GM12878 (cell line): ENCODE measurements around the gene ELK4. TPM values are rescaled to one million over a fixed set of nuclear protein-coding genes. Genes with fewer than 3 reads are reported as not detected.

Source experiments
- ATAC-seq: fragments of 200-7000 bp; cut with Tn5 transposase; 3 replicates; pipeline ENCODE4 v1.9.1; 2020; ENCODE audit warnings: mild to moderate bottlenecking, moderate library complexity
- BruUV-seq: library from RNA; stranded (reverse); fragments of 400-500 nt; replicated peaks from 2 replicates; lab custom pipeline; 2021; lab: Mats Ljungman, UMichigan
- CTCF ChIA-PET: fragments of 300-600 bp; sonication (Branson Sonifier 250); formaldehyde crosslinking; extraction: SDS; loops from one replicate; lab custom pipeline; 2021; ENCODE audit warnings: inconsistent platforms; lab: Yijun Ruan, JAX
- POLR2A ChIA-PET: fragments of 350-600 bp; formaldehyde crosslinking; extraction: SDS; loops from one replicate; lab custom pipeline; 2021; ENCODE audit warnings: inconsistent platforms; lab: Charles Lee
- RAD21 ChIA-PET: fragments of 300-600 bp; sonication (Branson Sonifier 250); formaldehyde crosslinking; loops from one replicate; lab custom pipeline; 2023; ENCODE audit warnings: antibody characterized with exemption; ENCODE audit not compliant: unreplicated experiment; lab: Charles Lee
- SMC1A ChIA-PET: fragments of 300-600 bp; sonication (Branson Sonifier 250); formaldehyde crosslinking; loops from one replicate; lab custom pipeline; 2023; ENCODE audit not compliant: unreplicated experiment, uncharacterized antibody; lab: Charles Lee
- DNase-seq: peaks from one replicate; pipeline ENCODE4 v3.0.0-alpha.2; 2011; ENCODE audit warnings: low read depth, low spot score
- FAIRE-seq: peaks from 3 replicates; lab custom pipeline; 2011; peaks lifted over from hg19 to GRCh38; lab: Jason Lieb, UNC
- H2AFZ ChIP-seq: 2 replicates; pipeline ENCODE4 v1.6.0; 2011; ENCODE audit warnings: low read depth, low read length, control low read depth; ENCODE audit not compliant: control insufficient read depth
- H3K27ac ChIP-seq: 2 replicates; pipeline ENCODE4 v1.5.1; 2011; ENCODE audit warnings: control low read depth; ENCODE audit not compliant: control insufficient read depth, insufficient read depth
- H3K27me3 ChIP-seq, 2 experiments: replicated peaks in 1 of 2; 2 replicates each; pipeline versions ENCODE4 v1.6.0 to v1.6.1; 2011; ENCODE audit warnings: low read length in 1 of 2; ENCODE audit not compliant: control insufficient read depth in 2 of 2, insufficient read depth in 2 of 2
- H3K36me3 ChIP-seq, 2 experiments: 2 replicates each; pipeline ENCODE4 v1.5.1; 2011; ENCODE audit warnings: low read length in 1 of 2; ENCODE audit not compliant: control insufficient read depth in 2 of 2, insufficient read depth in 2 of 2
- H3K4me1 ChIP-seq: 2 replicates; pipeline ENCODE4 v1.6.1; 2011; ENCODE audit warnings: mild to moderate bottlenecking, low read length, moderate library complexity, mixed read lengths; ENCODE audit not compliant: control insufficient read depth, insufficient read depth
- H3K4me2 ChIP-seq: 2 replicates; pipeline ENCODE4 v1.6.0; 2011; ENCODE audit warnings: control low read depth; ENCODE audit not compliant: control insufficient read depth, insufficient read depth
- H3K4me3 ChIP-seq: fragments of 200-600 bp; sonication (generic); 2 replicates; pipeline ENCODE4 v1.5.1; 2016
- H3K79me2 ChIP-seq: 2 replicates; pipeline ENCODE4 v1.6.0; 2011; ENCODE audit warnings: low read length; ENCODE audit not compliant: control insufficient read depth, insufficient read depth
- H3K9ac ChIP-seq: 2 replicates; pipeline ENCODE4 v1.8.0; 2011; ENCODE audit warnings: low read length, control low read depth, mixed read lengths; ENCODE audit not compliant: control insufficient read depth, insufficient read depth
- H3K9me3 ChIP-seq: replicated peaks from 3 replicates; pipeline ENCODE4 v1.5.1; 2011; ENCODE audit warnings: mild to moderate bottlenecking, low read length; ENCODE audit not compliant: control insufficient read depth, insufficient read depth
- H4K20me1 ChIP-seq: 2 replicates; pipeline ENCODE4 v1.6.0; 2011; ENCODE audit not compliant: control insufficient read depth, insufficient read depth
- E4F1 ChIP-seq: fragments of 450-650 bp; IDR thresholded peaks from 2 replicates; pipeline ENCODE4 v1.6.1; 2018; ENCODE audit warnings: borderline replicate concordance, mild to moderate bottlenecking; ENCODE audit not compliant: partially characterized antibody
- ELK1 ChIP-seq: IDR thresholded peaks from 2 replicates; pipeline ENCODE4 v1.6.1; 2012; ENCODE audit warnings: low read depth, low read length, improper control_type of control experiment
- STAT1 ChIP-seq: fragments of 450-650 bp; conservative IDR thresholded peaks from 2 replicates; pipeline ENCODE4 v1.6.1; 2014; ENCODE audit warnings: antibody characterized with exemption, mild to moderate bottlenecking
- TCF7 ChIP-seq: IDR thresholded peaks from 2 replicates; pipeline ENCODE4 v1.6.1; 2014; ENCODE audit warnings: antibody characterized with exemption, borderline replicate concordance
- WGBS: methylation state at CpG from one replicate; pipeline ENCODE4 v1.1.6; 2016; ENCODE audit warnings: low lambda C conversion rate; ENCODE audit not compliant: insufficient replicate concordance, insufficient coverage; ENCODE audit errors: missing lambda C conversion rate; 5-methylcytosine and 5-hydroxymethylcytosine counted together
- in situ Hi-C: fragments of 300-500 bp; cut with MboI; formaldehyde crosslinking; loops from 9 replicates; pipeline ENCODE4 v1.14.3; 2018; ENCODE audit warnings: mixed read lengths
- intact Hi-C: fragments of 100-400 bp; cut with micrococcal nuclease; formaldehyde crosslinking; loops from one replicate; pipeline ENCODE4 v1.14.2; 2022; ENCODE audit not compliant: unreplicated experiment
- polyA plus RNA-seq, 11 experiments: library from polyadenylated mRNA; depleted of rRNA in 4 of 11; unstranded in 6 of 11; stranded (reverse) in 5 of 11; fragments of >200 nt; fragmentation: Nextera tagmentation in 4 of 11; fragmentation: Illumina TruSeq in 1 of 11; extraction: Ambion mirVana in 4 of 11; extraction: Trizol in 1 of 11; gene quantifications; 1 replicate in 1 of 11; 2 replicates in 10 of 11; pipeline versions ENCODE4 v1.2.1 to v1.2.3, GENCODE V29; 2011 to 2016; ENCODE audit warnings: inconsistent platforms in 2 of 11, missing spikeins in 2 of 11, low read depth in 1 of 11
- total RNA-seq, 4 experiments: library from RNA; depleted of rRNA in 3 of 4; stranded (reverse); fragments of >200 nt in 3 of 4; fragmentation: Illumina TruSeq in 1 of 4; extraction: Trizol in 1 of 4; gene quantifications; 2 replicates each; pipeline versions ENCODE4 v1.2.1 to v1.2.3, GENCODE V29; 2013 to 2021

Gene ELK4
- total and polyA plus RNA-seq, 10 of the 15 experiments (the other 5 are each of a cell fraction or from before 2014, with no cell fraction given), result 5.2 to 71.5 (median 18.5) TPM

GRCh38 chr1:205678286-205679111 is 46.7 kb upstream of the ELK4 start:
- POLR2A ChIA-PET, result interaction anchor here (1.1 to 5.0 kb wide), 4 partner anchors 9 to 33 kb away, joined by 3 to 24 read pairs (median 13); no protein-coding TSS in a partner anchor
- no peak overlapping the region for H3K27ac ChIP-seq
- no peak for DNase-seq
- WGBS, result 78% methylated on average over 10 of the region's 10 CpGs
- H3K4me1 ChIP-seq, result peaks cover 9% of the 10 kb centered on the region
- in situ Hi-C loops, result no loop called here
- no peak for FAIRE-seq
- H3K36me3 ChIP-seq, result no peaks in the 10 kb centered on the region
- intact Hi-C loops, result no loop called here
- BruUV-seq, result no TSS peak
- RAD21 ChIA-PET, result interaction anchor here (1.1 to 6.7 kb wide), 10 partner anchors 9 to 299 kb away, joined by 3 to 36 read pairs (median 6); no protein-coding TSS in a partner anchor
- CTCF ChIA-PET, result interaction anchor here (0.7 to 31.9 kb wide), 10 partner anchors 7 to 299 kb away, joined by 3 to 1339 read pairs (median 9); no protein-coding TSS in a partner anchor
- no peaks in the 10 kb centered on the region for H3K9me3 ChIP-seq
- TF ChIP-seq E4F1 (no peak), STAT1 (no peak), ELK1 (no peak), TCF7 (no peak)
- H3K79me2 ChIP-seq, result no peaks in the 10 kb centered on the region
- no peak overlapping the region for H2AFZ ChIP-seq
- H3K9ac ChIP-seq, result no peak overlapping the region
- ATAC-seq, result no peak
- H3K4me2 ChIP-seq, result no peak overlapping the region
- peaks cover 3% of the 10 kb centered on the region; the same call in 1 of the 2 replicates for H4K20me1 ChIP-seq
- H3K27me3 ChIP-seq, result peaks cover 0 to 4% of the 10 kb centered on the region in 2 experiments; a peak in 1 of 4 replicates
- SMC1A ChIA-PET, result interaction anchor here (1.2 to 26.7 kb wide), 10 partner anchors 10 to 299 kb away, joined by 3 to 1008 read pairs (median 6); no protein-coding TSS in a partner anchor
- no peak overlapping the region for H3K4me3 ChIP-seq
